HG03469 (cell line): Measurements from ENCODE around the gene GLI3.

Experiments
- ATAC-seq: cut with Tn5 transposase; IDR thresholded peaks from one replicate; pipeline ENCODE4 v1.9.1; 2021; ENCODE audit warnings: mild to moderate bottlenecking, moderate library complexity, moderate number of reproducible peaks; ENCODE audit not compliant: unreplicated experiment

The GLI3 gene

DNA sequence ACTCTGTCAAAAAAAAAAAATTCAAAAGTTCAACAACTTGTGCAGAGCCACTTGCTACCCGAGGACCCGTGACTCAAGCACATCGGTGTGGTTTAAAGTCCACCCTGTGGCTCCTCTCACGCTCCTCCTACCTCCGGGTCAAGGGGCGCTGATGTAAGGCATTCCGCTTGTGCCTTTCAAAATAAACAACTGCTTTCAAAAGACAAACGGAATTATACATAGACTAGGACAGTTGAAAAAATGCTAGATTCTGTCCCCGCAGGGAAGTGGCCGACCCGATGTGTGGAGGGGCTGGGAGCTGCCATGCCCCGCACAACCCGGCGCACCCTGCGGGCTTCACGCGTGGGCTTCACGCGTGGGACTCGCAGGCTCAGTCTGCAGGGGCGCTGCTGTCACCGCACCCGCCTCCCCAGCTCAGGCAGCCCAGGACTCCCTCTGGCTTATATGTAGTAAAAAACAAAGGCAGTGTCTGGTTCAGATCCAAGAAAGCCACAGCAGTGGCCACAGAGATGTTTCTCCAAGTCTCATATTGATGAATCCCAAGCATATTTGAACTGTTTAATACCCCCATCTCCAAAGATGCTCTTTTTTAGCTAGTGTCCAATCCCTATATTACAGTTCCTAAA lies 294.4 kb downstream of the GLI3 start:
- ATAC-seq, result no peak

DNA sequence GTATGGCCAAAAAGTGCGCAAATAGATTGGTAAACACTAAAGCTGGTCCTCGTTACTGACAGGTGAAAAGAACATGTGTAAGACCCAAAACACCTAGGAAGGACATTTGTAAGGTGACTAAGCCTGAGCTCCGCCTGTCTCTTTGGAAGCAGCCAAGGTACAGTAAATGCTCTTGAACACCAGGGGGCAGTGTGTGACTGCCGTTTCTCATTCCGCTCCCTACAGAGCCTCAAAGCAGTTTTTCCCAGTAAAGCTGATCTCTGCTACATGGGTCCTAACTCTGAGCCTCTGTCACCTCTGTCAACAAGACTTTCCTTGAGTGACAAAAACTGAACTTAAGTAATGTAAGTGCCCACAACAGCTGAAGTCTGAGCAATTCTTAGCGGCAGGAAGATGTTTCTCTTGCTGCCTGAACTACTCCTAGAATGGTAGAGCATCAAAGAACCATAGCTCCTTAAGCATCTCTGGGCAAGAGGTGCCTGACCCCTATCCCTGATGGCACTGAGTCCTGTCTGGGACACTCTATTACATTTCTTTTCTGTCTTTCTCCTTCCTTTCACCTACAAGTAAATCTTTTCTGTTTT lies 296.2 kb downstream of the GLI3 start:
- ATAC-seq, result peak; percentile 66

GRCh38 chr7:41938371-41938770 lies 298.6 kb downstream of the GLI3 start:
- no peak for ATAC-seq

- no peak for ATAC-seq
Observed at GRCh38 chr7:41933427-41933826, 303.6 kb downstream of the GLI3 start.

DNA sequence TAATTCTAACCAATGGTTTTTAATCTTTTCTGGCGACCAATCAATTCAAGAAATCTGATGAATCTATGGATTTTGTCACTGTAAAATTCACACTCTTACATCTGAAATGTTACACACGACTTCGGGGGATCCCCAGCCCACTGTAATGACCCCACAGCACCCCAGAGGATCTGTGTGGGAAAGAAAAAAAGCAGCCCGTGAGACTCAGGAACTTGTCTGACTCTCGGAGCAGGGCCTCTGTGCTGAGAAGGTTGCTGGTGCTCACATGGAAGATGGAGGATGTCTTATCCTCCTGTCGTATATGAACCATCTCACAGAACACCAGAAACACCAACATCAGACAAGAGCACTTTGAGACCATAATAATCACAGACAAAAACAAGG lies 305.8 kb downstream of the GLI3 start:
- no peak for ATAC-seq

DNA sequence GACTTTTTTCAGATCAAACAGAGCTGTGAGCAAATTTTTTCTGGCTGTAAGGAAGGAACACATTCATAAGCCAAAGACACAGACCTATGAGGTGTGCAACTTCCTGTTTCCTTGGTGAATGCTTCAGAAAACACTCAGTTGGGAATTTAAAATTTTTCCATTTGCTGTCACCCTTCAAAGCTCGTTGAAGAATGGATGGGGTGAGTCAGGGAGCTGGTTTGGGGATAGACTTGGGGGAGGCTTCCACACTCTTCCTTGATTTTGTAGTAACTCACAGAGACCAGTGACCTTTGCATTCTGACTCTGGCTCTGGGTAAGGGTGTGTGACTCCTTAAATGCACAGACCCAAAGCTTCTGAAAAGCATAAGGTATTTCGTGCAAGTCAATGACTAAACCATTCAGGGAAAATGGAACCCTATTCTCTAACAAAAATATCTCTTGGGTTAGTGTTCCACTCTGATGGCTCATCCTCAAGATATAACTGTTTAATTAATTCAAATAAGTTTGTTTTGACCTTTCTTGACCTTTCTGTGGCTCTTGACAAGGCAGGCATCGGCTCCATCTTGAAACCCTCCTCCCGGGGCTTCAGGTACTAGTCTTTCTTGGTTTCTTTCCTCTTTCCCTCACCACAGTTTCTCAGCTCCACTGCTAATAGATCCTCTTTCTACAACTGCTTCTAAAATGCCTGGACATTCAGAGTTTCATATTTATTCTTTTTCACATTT lies 306.3 kb downstream of the GLI3 start:
- no peak for ATAC-seq

- no peak for ATAC-seq
Observed at GRCh38 chr7:41928781-41929180, 308.2 kb downstream of the GLI3 start.

- ATAC-seq, result no peak
Observed at GRCh38 chr7:41928166-41928565, 308.8 kb downstream of the GLI3 start.

- no peak for ATAC-seq
Observed at GRCh38 chr7:41927380-41927779, 309.6 kb downstream of the GLI3 start.

DNA sequence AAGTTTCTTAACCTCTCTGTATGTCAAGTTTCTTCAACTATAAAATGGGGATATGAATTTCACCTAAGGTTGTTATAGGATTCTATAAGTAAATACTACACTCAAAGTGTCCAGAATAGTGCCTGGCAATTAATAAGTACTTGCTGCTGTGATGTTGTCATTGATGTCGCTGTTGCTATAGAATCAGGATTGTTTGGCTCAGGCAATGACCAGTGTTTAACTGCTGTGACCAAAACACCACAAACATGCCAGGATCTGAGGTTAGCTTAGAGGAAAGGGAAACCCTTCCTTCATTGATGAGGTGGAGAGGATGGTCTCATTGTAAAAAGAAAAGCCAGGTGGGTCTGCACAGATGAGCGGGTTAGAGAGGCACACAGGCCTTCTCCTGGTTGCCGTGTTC lies 311.1 kb downstream of the GLI3 start:
- ATAC-seq, result no peak

GRCh38 chr7:41924796-41925195 lies 312.2 kb downstream of the GLI3 start:
- no peak for ATAC-seq

DNA sequence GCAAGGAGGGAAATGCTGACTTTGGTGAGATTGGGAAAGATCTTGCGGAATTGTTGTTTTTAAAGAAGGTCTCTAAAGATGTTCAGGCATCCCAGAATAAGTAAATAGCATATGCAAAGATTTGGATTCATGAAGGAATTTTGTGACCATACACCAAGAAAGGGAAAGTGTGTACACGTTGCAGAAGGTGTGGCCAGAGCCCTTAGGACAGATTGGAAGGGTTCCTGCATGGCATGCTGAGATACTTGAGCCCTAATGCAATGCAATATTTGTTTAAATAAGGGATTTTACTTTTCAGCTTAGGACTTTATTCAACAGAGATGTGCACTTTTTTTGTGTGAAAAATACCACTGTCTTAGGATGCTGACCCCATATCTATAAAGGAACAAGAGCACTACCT lies 314.6 kb downstream of the GLI3 start:
- no peak for ATAC-seq

- ATAC-seq, result no peak
Observed at GRCh38 chr7:41921453-41921981, 315.5 kb downstream of the GLI3 start.

- ATAC-seq, result no peak
Observed at GRCh38 chr7:41918597-41918996, 318.4 kb downstream of the GLI3 start.

GRCh38 chr7:41916450-41916927 lies 320.5 kb downstream of the GLI3 start:
- no peak for ATAC-seq

- ATAC-seq, result no peak
Observed at GRCh38 chr7:41915871-41916270, 321.1 kb downstream of the GLI3 start.

- ATAC-seq, result no peak
Observed at GRCh38 chr7:41912851-41913567, 324.0 kb downstream of the GLI3 start.

DNA sequence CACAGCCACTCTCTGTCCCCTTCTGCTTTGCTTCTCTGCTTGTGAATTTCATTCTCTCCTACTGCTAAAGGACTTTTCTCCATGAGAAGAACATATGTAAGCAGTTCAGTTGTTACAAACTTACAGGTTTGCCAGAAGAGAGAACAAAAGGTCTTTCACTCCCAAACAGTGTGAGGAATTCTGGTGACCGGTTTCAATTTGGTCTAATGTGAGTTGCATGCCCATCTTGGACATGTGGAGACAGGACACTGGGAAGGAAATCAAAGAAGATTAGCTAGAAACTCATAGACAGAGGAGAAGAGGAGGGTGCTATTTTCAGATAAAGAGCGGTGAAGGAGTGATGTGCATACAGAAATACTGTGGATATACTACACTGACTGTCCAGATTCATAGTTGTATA lies 324.6 kb downstream of the GLI3 start:
- no peak for ATAC-seq

GRCh38 chr7:41911792-41912191 lies 325.2 kb downstream of the GLI3 start:
- ATAC-seq, result no peak
